Measurements from ENCODE around the gene DNAH17. TPM values are rescaled to one million over a fixed set of nuclear protein-coding genes. Genes with fewer than 3 reads are reported as not detected.

DNAH17 gene
- total and polyA plus RNA-seq, 2 of the 8 experiments (the other 6 are each of a cell fraction or from before 2014, with no cell fraction given) = 0.14 to 0.67 TPM

GRCh38 chr17:78399693-78400144 lies 177.5 kb downstream of the DNAH17 start:
- H4K8ac ChIP-seq (ENCODE audit: extremely low read depth, insufficient read depth, low read length) = no peak overlapping the region
- H3K23me2 ChIP-seq (ENCODE audit: low read depth, low read length) = no peaks in the 10 kb centered on the region
- H2AK5ac ChIP-seq (ENCODE audit: low read depth, low read length) = no peak overlapping the region
- no peak overlapping the region for H3K4me2 ChIP-seq (ENCODE audit: insufficient read depth in 1 of 2, low read depth in 2 of 2, low read length in 2 of 2)
- no peak overlapping the region for H2BK15ac ChIP-seq (ENCODE audit: low read length)
- no peak overlapping the region for H2BK120ac ChIP-seq (replicated peaks; ENCODE audit: low read depth, low read length)
- H4K20me1 ChIP-seq (replicated peaks in 1 of 2; ENCODE audit: control insufficient read depth in 1 of 2, insufficient read depth in 2 of 2, low read length in 2 of 2) = peaks cover 14 to 32% of the 10 kb centered on the region in 2 experiments
- no peak overlapping the region for H2BK20ac ChIP-seq (ENCODE audit: low read length)
- H3K27ac ChIP-seq (ENCODE audit: low read depth, low read length) = no peak overlapping the region
- no peak overlapping the region for H3K14ac ChIP-seq (ENCODE audit: insufficient read length)
- no peaks in the 10 kb centered on the region for H3K4me1 ChIP-seq (replicated peaks in 1 of 4; ENCODE audit: control insufficient read depth in 3 of 4, insufficient read depth in 4 of 4, low read length in 3 of 4)
- 84% methylated on average over 6 of the region's 6 CpGs; no CpG with 5 or more reads in 1 of the 2 experiments for WGBS, 2 experiments (ENCODE audit: extremely low coverage in 1 of 2, insufficient coverage in 1 of 2, insufficient read length in 1 of 2, insufficient replicate concordance in 2 of 2, low coverage in 1 of 2, low lambda C conversion rate in 2 of 2, missing lambda C conversion rate in 1 of 2)
- no peak overlapping the region for H2AFZ ChIP-seq (ENCODE audit: low read length)
- no peak overlapping the region for H3K4ac ChIP-seq (replicated peaks; ENCODE audit: insufficient read length, low read depth, low read length)
- no peak overlapping the region for H3K56ac ChIP-seq (replicated peaks; ENCODE audit: insufficient read length, low read depth, low read length)
- H4K5ac ChIP-seq (ENCODE audit: insufficient read length, low read depth, low read length) = no peak overlapping the region
- H3K4me3 ChIP-seq (ENCODE audit: extremely low read depth in 1 of 4, insufficient read depth in 2 of 4, low read depth in 3 of 4, low read length in 4 of 4) = no peak overlapping the region
- H3K36me3 ChIP-seq (ENCODE audit: control insufficient read depth in 2 of 4, insufficient read depth in 4 of 4, low read length in 3 of 4) = peaks cover 36 to 72% (median 67%) of the 10 kb centered on the region in 4 experiments
- POLR2A ChIA-PET (ENCODE audit: partially characterized antibody) = no interaction called here
- no peak for TF ChIP-seq MAX (IDR thresholded peaks at IDR 0.05)
- no peak for TF ChIP-seq MAFK (IDR thresholded peaks at IDR 0.05; ENCODE audit: low read depth, low read length)
- no peak for TF ChIP-seq CBX8 (IDR thresholded peaks at IDR 0.05; ENCODE audit: borderline replicate concordance, low read depth, low read length)
- TF ChIP-seq BCL11A (IDR thresholded peaks at IDR 0.05; ENCODE audit: low read depth in 2 of 2, low read length in 2 of 2) = no peak
- TF ChIP-seq GTF2F1 (IDR thresholded peaks at IDR 0.05; ENCODE audit: borderline replicate concordance, low read depth, low read length) = no peak
- TF ChIP-seq HDAC6 (IDR thresholded peaks at IDR 0.05; ENCODE audit: low read depth, low read length) = no peak
- TF ChIP-seq ZNF274 (IDR thresholded peaks at IDR 0.05; ENCODE audit: borderline replicate concordance, extremely low read depth, low read length) = no peak
- TF ChIP-seq SRF (IDR thresholded peaks at IDR 0.05; ENCODE audit: low read depth, low read length) = no peak
- no peak overlapping the region for H3K9ac ChIP-seq (replicated peaks in 1 of 4; ENCODE audit: extremely low read depth in 1 of 4, low read depth in 3 of 4, low read length in 3 of 4)
- no peaks in the 10 kb centered on the region for H3K9me3 ChIP-seq (ENCODE audit: insufficient read depth in 2 of 2, low read depth in 1 of 2, low read length in 1 of 2)
- peaks cover 8% of the 10 kb centered on the region; the same call in 1 of the 2 replicates for H3K79me1 ChIP-seq (ENCODE audit: low read depth, low read length)
- H2BK5ac ChIP-seq (ENCODE audit: low read depth, low read length) = no peak overlapping the region
- DNase-seq (ENCODE audit: low read depth in 1 of 2, low spot score in 2 of 2) = no peak
- H4K91ac ChIP-seq (replicated peaks; ENCODE audit: insufficient read length, low read length) = no peak overlapping the region
- H3K18ac ChIP-seq (ENCODE audit: extremely low read depth, low read length) = no peak overlapping the region
- peaks cover 0 to 60% of the 10 kb centered on the region in 2 experiments; a peak in 3 of 4 replicates for H3K79me2 ChIP-seq (ENCODE audit: control insufficient read depth in 1 of 2, insufficient read depth in 2 of 2, low read length in 2 of 2)
- no peak overlapping the region for H3K23ac ChIP-seq (ENCODE audit: insufficient read length)
- no peaks in the 10 kb centered on the region for H3K27me3 ChIP-seq (replicated peaks in 1 of 4; ENCODE audit: control insufficient read depth in 3 of 4, extremely low read depth in 1 of 4, insufficient read depth in 3 of 4, low read length in 3 of 4)
- CTCF ChIA-PET (ENCODE audit: partially characterized antibody) = interaction anchor here (1.2 to 4.9 kb wide), 3 partner anchors 9 to 54 kb away, joined by 4 to 45 read pairs (median 15); no protein-coding TSS in a partner anchor
- no peak overlapping the region for H2BK12ac ChIP-seq (ENCODE audit: low read depth, low read length)
- no peak for FAIRE-seq
